ENCODE results near the gene OPTN.
"Not testable (repeated sequence)": the region's sequence is repeated elsewhere in the genome, so short reads cannot be mapped to it uniquely, and the experiment has no call there.

The OPTN gene

DNA sequence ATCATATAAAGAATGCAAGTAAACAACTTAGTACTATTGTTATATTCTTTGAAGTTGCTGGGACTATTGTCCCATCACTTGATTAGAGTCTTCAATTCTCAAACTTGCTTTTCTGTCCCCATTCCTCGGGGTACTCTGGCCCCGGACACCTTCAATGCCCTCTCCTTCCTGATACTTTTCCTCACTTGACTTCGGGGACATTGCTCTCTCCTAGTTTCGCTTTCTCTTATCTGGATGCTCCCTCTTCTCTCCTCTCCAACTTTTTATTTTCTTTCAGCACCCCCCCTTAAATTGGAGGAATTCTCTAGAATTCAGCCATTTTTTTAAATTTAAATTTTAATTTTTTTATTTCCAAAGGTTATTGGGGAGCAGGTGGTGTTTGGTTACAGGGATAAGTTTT, 10.6 kb upstream of the OPTN start:
- no peak for DNase-seq (ENCODE audit: low read depth in 2 of 2, low spot score in 1 of 2)

DNA sequence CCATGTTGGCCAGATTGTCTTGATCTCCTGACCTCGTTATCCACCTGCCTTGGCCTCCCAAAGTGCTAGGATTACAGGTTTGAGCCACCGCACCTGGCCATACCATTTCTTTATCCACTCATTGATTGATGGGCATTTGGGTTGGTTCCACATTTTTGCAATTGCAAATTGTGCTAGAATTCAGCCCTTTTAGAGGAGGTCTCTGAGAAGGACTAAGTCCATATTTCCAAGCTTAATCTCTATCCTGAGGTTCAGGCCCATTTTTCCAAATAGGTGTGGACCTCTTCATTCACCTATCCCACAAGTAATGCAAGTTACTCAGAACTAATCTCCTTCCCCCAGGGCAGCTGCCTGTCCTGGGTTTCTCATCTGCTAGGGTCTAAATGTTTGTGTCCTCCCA, 9.7 kb upstream of the OPTN start:
- DNase-seq (ENCODE audit: low read depth in 2 of 2, low spot score in 1 of 2): no peak

DNA sequence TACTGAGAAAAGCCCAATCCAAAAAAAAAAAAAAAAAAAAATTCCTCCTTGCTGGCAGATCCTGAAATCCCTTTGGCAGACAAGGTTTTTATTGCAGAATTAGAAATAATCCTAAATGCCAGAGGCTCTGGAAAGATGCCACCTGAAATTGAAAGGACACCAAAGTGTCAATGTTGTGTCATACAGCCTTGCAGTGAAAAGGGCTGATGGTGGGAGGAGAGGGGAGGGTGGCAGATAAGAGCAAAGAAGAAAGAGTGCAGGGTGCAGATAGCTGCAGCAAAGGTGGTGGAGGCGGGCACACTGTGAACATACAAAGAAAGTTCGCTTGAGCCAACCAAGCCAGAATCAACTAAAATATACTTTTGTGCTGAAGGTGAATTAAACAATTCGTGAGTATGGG, 8.2 kb upstream of the OPTN start:
- no peak for DNase-seq (ENCODE audit: low read depth in 2 of 2, low spot score in 1 of 2)

DNA sequence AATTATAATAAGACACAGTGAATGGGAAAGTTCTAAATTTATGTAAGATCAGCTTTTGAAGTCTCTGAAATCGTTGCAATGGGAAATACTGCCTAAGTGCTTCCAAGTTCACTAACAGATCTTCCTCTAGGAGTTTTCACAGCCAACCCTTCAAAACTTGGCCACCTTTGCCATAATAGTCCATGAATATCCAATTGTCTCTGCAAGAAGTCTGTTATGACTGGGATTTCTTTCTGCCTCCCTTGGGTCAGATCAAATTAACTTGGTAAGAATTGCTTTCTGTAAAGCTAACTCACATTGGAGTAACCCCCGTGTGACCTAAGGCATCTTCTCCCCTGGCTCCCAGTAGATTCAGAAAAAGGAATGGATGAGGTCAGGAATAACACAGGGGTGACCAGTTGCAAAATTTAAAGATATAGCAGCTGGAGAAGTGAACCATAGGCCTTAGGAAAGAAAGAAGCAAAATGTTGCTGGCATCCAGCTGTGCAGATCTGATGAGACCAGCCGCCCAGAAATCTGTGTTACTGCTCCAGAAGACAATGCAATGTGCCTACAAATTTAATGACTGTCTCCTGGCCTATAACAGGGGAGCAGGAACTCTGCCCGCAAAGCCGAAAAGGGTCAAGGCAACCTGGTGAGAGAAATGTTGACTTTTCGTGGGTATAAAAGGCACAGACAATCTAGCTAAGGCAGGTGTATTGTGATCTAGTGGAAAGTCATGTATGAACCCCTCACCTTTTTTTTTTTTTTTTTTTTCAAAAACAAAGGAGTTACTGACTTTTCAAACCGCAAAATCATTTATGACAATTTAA, 7.5 kb upstream of the OPTN start:
- DNase-seq (ENCODE audit: low read depth in 2 of 2, low spot score in 1 of 2): no peak

DNA sequence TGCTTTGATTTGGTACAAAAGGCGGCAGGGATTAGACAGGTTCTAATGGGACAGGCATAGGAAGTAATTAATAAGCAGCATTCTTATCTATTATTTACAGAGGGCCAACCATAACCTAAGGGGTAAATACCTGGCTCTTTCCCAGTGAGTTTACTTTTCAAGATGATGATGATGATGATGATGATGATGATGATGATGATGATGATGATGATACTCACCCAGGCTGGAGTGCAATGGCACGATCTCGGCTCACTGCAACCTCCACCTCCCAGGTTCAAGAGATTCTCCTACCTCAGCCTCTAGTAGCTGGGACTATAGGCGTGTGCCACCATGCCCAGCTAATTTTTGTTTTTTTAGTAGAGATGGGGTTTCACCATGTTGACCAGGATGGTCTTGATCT, 5.9 kb upstream of the OPTN start:
- not testable (repeated sequence) for DNase-seq (ENCODE audit: low read depth in 2 of 2, low spot score in 1 of 2)

DNA sequence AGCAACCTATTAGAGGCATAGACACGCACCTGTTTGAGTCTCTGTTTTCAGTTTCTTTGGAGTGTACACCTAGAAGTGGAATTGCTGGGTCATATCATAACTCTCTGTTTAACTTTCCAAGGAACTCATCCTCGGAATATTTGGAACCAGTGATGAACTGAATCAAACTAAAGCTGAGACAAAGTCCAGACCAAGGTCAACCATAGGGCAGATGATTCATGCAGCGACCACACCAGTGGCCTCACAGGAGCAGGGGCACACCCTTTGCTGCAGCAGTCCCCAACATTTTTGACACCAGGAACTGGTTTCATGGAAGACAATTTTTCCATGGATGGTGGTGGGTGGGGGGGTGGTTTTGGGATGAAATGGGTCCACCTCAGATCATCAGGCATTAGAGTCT, 4.9 kb upstream of the OPTN start:
- no peak for DNase-seq (ENCODE audit: low read depth in 2 of 2, low spot score in 1 of 2)

DNA sequence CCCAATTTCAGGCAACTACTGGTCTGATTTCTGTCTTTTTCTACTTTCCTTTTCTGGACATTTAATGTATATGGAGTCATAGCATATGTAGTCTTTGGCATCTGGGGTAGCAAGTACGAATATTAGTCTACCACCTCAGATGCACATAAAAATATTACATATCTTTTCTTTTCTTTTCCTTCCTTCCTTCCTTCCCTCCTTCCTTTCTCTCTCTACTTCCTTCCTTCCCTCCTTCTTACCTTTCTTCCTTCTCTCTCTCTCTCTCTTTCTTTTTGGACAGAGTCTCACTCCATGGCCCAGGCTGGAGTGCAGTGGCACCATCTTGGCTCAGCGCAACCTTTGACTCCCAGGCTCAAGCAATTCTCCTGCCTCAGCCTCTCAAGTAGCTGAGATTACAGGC, 4.0 kb upstream of the OPTN start:
- no peak for DNase-seq (ENCODE audit: low read depth in 2 of 2, low spot score in 1 of 2)

DNA sequence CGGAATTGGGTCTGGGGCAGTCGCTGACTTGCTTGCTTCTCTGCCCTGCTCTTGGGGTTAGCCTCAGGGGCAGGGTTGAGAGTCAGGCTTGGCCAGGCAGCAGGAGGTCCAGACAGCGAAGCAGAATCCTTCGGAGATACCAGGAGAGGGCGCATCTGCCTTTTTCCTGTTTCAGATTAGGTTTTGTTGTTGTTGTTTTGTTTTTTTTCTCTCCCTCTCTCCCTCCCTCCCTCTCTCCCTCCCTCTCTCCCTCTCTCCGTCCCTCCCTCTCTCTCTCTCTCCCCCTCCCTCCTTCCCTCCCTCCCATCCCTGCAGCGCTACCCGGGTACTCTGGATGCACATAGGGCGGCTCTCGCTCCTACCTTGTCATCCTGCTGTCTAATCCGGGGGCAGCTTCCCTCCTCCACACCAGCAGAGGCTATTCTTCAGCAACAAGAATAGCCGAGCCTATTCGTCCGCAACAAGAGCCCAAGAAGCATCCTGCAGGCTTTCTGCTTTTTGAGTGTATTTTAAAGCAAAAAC, 758 bp upstream of the OPTN start:
- DNase-seq (ENCODE audit: low read depth in 2 of 2, low spot score in 1 of 2): no peak

DNA sequence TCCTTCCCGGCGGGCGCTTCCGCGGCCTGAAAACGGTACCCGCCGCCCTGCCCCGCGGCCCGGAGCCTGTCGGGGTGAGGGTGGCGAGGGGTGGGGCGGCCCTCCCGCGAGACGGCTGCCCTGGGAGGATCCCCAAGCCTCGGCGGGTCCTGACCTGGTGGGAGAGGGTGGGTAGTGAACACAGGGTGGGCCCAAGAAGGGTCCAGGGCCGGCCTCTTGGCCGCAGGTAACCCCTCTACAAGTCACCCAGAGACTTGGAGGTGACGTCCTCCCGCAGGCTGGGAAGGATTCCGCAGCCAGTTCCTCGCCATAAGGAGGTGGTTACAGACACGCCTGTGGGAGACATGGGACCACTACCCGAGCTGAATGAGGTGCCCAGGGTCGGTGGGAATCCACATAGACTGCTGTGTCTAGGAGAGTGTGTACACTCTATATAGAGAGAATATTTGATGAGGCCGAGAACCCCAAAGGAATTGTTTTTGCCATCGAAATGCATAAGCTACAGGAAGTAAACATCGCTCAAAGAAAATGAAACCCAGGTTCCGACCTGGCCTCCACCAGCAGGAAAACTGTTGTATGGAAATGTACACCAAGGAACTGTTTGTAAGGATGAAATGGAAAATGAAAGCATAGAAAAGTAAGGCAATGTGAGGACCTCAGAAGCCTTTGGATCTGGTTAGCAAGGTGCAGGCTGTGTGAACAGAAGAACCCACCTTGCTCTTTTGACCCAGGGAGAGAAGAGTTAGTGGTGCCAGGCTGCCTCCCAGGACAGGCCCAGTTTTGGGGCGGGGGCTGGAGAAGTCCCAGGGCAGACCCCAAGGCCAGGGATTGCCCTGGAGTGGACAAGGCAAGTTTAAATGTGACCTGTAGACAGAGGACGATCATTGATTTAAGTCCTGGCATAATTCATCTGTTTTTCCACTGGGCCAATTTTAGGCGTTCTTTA, 659 bp downstream of the OPTN start:
- no peak for DNase-seq (ENCODE audit: low read depth in 2 of 2, low spot score in 1 of 2)

DNA sequence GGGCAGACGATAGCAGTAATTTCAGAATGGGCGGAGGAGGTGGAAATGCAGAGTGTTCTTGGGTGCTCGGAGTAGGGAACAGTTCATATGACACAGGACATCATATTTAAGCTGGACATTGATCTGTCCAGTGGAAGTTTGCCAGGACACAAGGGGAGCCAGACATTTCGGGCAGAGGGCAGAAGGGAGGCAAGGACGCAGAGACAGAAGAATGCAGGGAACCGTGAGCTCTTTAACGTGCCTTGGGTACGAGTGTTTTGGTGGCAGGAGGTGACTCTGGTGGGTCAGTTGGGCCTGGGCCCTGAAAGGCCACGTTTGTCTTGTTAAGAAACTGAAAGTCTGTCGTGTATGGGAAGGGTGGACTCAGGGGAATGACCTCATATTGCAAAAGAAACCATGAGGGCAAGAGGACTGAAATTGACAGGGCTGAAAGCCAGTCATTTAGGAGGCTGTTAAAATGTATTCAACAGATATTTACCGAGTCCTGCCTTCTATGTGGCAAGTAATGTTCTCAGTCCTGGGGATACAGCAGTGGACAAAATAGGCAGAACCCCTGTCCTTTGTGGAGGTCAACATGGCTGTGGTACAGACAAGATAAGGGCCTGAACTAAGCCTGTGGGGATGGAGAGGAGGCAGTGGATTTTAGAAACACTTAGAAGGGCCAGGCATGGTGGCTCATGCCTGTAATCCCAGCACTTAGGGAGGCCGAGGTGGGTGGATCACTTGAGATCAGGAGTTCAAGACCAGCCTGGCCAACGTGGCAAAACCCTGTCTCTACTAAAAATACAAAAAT, 2.2 kb downstream of the OPTN start:
- no peak for DNase-seq (ENCODE audit: low read depth in 2 of 2, low spot score in 1 of 2)

DNA sequence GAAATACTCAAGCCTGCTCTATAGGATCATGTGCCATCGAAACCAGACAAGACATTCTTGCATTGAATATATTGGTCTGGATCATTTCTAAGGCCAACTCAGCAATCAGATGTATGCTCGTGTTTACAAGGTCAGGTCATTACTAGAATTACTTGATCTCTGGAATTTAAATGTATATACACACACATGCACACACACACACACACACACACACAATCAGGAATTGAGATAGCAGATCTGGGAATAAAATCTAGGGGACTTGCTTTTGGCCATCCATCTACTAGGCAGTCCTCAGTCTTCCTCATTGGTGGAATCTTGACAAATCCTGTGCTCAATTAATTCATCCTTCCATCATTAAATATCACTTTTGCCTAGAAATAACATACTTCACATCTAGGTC, 3.6 kb downstream of the OPTN start:
- DNase-seq (ENCODE audit: low read depth in 2 of 2, low spot score in 1 of 2): no peak

DNA sequence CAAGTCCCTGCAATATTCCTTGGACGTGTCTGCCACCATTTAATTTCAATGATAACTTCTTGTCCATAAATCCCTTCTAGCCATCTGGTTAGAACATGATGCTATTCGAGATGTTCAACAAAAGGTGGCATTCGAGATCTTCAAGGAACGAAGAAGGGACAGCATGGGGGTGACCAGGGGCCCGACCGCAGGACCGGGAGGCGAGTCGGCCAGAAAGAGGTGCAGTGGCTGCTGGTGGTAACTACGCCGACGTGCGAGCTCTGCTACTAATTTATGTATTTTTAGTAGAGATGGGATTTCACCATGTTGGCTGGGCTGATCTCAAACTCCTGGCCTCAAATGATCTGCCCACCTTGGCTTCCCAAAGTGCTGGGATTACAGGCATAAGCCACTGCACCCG, 4.7 kb downstream of the OPTN start:
- DNase-seq (ENCODE audit: low read depth in 2 of 2, low spot score in 1 of 2): no peak

DNA sequence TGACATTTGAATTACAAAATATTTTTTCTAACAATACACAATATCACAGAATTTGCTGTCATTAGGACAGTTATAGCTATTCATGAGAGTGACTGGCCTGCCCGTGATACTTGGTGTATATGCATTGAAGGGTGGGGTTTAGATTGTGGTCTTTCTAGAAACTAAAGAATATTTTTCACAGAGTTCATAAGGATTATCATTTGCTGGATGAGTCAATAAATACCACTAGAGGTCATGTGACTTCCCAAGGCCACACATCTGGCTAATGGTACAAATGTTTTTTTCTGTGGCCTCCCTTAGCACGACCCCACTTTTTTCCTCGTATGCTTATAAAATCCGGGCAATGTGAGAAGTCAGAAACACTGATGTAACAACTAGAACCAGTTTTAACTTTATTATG, 5.2 kb downstream of the OPTN start:
- no peak for DNase-seq (ENCODE audit: low read depth in 2 of 2, low spot score in 1 of 2)

DNA sequence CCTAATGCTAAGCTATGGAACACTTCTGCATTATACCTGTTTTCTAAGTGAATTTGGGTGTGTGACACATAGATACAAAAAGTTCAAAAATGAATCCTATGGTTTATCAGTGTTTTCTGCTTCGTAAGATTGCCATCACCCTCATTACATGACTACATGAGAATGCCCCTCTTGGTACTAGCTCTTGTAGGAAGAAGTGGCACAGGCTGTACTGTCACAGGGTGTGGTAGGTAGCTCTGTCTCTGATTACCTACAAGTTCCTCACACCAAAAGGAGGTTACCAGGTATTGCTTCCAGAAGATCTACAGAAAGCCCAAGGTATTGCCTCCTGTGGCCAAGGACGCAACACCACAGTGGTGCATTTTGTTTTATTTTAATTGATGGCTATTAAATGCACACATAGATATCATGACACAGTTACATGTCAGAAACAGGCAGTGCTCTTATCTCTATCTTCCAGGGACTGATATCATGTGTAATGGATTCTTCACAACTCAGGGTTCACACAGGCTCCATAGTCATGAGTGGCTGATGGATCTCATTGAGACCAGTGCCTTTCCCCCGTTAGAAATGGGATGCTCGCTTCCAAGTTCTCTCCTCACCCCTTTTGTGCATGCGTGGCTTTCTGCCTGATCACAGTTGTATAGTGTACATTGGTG, 6.6 kb downstream of the OPTN start:
- no peak for DNase-seq (ENCODE audit: low read depth in 2 of 2, low spot score in 1 of 2)

DNA sequence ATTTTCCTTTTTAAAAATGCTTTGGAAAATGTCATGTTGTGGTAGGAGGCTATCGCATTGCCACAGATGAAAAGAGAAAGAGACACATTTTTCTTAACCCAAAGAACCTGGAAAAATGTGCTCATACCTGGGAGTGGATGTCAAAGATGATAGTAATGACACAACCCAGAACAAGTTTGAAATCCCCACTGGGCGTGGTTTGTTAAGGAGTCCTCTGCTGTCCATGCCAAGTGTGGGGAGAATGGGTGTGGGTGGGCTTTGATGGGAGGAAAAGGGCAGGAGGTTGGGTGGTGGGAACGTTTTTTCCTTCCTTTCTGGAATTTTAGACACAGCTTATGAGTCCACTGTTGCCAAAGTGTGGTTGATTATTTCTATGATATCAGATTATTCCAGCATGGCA, 10.9 kb downstream of the OPTN start:
- no peak for DNase-seq (ENCODE audit: low read depth in 2 of 2, low spot score in 1 of 2)

DNA sequence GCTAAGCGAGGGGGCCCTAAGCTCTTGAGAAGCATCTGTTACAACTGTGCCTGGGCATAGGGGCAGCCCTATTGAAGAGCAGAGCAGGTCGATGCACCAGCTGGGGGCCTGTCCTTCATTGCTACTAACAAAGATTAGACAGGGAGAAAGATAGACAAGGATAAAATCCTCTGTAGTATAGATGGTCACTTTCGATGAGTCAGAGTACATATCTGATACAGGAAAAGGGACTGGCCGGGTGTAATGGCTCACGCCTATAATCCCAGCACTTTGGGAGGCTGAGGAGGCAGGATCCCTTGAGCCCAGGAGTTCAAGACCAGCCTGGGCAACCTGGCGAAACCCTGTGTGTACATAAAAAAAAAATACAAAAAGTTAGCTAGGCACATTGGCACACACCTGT, 13.6 kb downstream of the OPTN start:
- DNase-seq (ENCODE audit: low read depth in 2 of 2, low spot score in 1 of 2): no peak

DNA sequence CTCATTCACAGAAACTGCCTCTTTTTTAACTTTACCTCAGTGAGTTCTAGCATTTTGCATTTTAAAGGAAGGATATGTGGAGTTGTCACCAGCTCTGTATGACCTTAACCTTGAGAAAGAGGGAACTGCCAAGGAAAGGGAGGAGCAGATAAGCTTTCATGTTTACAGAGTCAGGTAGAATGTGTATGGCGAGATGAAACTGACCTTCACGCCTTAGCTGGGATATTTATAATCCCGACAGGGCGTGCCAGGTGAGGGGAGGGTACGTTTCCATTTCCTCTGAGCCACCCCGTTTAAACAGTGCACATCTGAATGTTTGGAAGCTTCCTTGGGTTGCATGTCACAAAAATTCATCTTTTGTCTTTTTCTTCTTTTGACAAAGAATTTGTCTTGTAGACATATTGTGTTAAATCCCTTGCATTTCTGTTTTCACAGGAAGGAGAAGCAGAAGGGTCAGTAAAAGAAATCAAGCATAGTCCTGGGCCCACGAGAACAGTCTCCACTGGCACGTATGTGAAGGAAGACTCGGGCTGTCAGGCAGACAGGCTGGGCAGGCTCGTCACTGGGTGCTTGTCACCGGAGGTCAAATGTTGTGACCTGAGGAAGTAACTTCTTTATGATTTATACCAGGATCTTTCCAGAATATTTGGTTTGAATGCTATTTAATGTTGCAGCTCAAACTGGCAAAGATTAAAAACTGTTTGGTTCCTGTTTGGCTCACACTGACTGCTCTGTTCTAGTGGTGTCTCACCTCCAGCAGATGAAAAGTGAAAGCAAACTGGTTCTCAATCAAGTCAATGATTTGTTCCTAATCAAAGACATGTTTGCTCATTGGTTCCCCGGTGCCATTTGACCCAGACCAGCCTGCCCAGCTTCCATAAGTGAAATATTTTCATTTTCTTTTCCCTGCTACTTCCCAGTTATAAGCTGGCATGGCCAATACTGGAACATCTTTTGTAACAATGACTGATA, 16.2 kb downstream of the OPTN start:
- no peak for DNase-seq (ENCODE audit: low read depth in 2 of 2, low spot score in 1 of 2)

DNA sequence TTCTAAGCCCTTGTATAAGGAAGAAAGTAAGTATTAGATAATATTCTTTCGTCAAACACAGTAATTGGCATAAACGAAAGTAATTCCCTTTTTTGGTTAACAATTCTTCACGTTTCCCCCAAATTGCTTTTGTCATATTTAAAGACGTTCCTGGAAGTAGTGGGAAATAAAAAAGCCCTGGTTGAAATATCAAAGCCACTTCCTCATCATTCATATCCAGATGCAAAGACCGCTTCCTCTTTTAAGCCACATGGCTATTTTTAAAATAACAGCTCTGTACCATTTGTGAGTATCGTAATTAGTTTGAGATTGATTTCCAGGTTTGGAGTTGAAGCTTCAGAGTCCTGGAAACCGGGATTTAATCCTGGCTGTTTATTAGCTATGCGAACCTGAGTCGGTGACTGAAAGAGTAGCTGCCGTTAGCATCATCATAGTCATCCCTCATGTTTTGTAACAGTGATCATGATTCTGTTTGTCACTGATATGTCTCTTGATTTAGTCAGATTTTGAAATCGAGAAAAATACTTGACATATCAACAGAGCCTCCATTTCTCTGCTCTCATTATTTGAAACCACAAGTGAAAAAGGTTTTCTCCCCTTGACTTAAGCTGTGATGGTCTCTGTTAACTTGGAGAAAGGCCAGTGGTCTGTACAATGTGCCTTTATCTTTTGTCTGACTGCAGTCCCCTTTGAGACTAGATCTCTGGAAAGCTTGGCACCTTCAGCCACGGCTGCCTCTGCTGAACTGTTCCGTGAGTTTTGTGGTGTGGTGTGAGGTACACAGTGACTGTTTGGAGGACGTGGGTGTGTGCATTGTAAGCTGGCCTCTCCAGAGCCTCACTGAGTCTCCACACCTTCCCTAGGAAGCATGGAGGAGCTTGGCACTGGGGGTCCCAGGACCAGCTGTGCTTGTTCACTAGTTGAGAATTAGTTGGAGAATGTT, 18.1 kb downstream of the OPTN start:
- DNase-seq (ENCODE audit: low read depth in 2 of 2, low spot score in 1 of 2): no peak

All from stimulated activated CD8-positive, alpha-beta memory T cell treated with anti-CD3 and anti-CD28 coated beads, Interleukin-4, amount 100 ng/mL, for 4 hours (primary cell).